IPS-18a (cell line): ENCODE data around the gene MAPK9.

Experiments
- H3K27ac ChIP-seq: one replicate; pipeline ENCODE4 v1.5.1; 2013; ENCODE audit warnings: low read length
- H3K27me3 ChIP-seq: one replicate; pipeline ENCODE4 v1.6.1; 2013; ENCODE audit warnings: mild to moderate bottlenecking, low read length; ENCODE audit not compliant: control insufficient read depth, insufficient read depth
- H3K36me3 ChIP-seq: one replicate; pipeline ENCODE4 v1.6.1; 2013; ENCODE audit warnings: low read depth, low read length; ENCODE audit not compliant: control insufficient read depth
- H3K4me1 ChIP-seq: one replicate; pipeline ENCODE4 v1.6.1; 2013; ENCODE audit warnings: low read depth, low read length; ENCODE audit not compliant: control insufficient read depth
- H3K4me3 ChIP-seq: one replicate; pipeline ENCODE4 v1.5.1; 2013; ENCODE audit warnings: low read length
- H3K9ac ChIP-seq: one replicate; pipeline ENCODE4 v1.6.1; 2013; ENCODE audit warnings: mild to moderate bottlenecking, low read length, moderate library complexity
- H3K9me3 ChIP-seq: one replicate; pipeline ENCODE4 v1.6.1; 2013; ENCODE audit warnings: low read depth, low read length; ENCODE audit not compliant: control insufficient read depth

Gene MAPK9

GRCh38 chr5:180289433-180289832, 2.5 kb downstream of the MAPK9 start:
- peaks cover 6% of the 10 kb centered on the region for H3K4me1 ChIP-seq
- no peak overlapping the region for H3K4me3 ChIP-seq
- no peaks in the 10 kb centered on the region for H3K9me3 ChIP-seq
- H3K27ac ChIP-seq: no peak overlapping the region
- H3K9ac ChIP-seq: no peak overlapping the region
- no peaks in the 10 kb centered on the region for H3K27me3 ChIP-seq
- peaks cover 3% of the 10 kb centered on the region for H3K36me3 ChIP-seq

- Histone ChIP-seq H3K9ac (no peak overlapping the region), H3K4me1 (peaks cover 3% of the 10 kb centered on the region), H3K36me3 (peaks cover 7% of the 10 kb centered on the region), H3K27ac (no peak overlapping the region), H3K27me3 (no peaks in the 10 kb centered on the region), H3K4me3 (no peak overlapping the region), H3K9me3 (no peaks in the 10 kb centered on the region)
These were observed 4.0 kb downstream of the MAPK9 start for GRCh38 chr5:180287868-180288267.

- no peaks in the 10 kb centered on the region for H3K27me3 ChIP-seq
- no peaks in the 10 kb centered on the region for H3K9me3 ChIP-seq
- H3K4me1 ChIP-seq: peaks cover 3% of the 10 kb centered on the region
- H3K36me3 ChIP-seq: peaks cover 7% of the 10 kb centered on the region
- H3K4me3 ChIP-seq: no peak overlapping the region
- H3K27ac ChIP-seq: no peak overlapping the region
- no peak overlapping the region for H3K9ac ChIP-seq
These were observed 4.5 kb downstream of the MAPK9 start for GRCh38 chr5:180287404-180287803.

GRCh38 chr5:180284149-180284548, 7.7 kb downstream of the MAPK9 start:
- Histone ChIP-seq H3K4me3 (no peak overlapping the region), H3K9ac (no peak overlapping the region), H3K36me3 (peaks cover 14% of the 10 kb centered on the region)

GRCh38 chr5:180283026-180283615, 8.8 kb downstream of the MAPK9 start:
- Histone ChIP-seq H3K9ac (no peak overlapping the region), H3K4me3 (no peak overlapping the region), H3K9me3 (no peaks in the 10 kb centered on the region), H3K4me1 (no peaks in the 10 kb centered on the region), H3K36me3 (peaks cover 15% of the 10 kb centered on the region), H3K27me3 (no peaks in the 10 kb centered on the region), H3K27ac (no peak overlapping the region)

More at GRCh38 chr5:180284149-180284548, 7.7 kb downstream of the MAPK9 start:
- Histone ChIP-seq H3K27me3 (no peaks in the 10 kb centered on the region), H3K9me3 (no peaks in the 10 kb centered on the region), H3K27ac (no peak overlapping the region), H3K4me1 (no peaks in the 10 kb centered on the region)

GRCh38 chr5:180282281-180282680, 9.6 kb downstream of the MAPK9 start:
- Histone ChIP-seq H3K4me1 (no peaks in the 10 kb centered on the region), H3K4me3 (no peak overlapping the region), H3K36me3 (peaks cover 19% of the 10 kb centered on the region), H3K9ac (no peak overlapping the region), H3K27me3 (no peaks in the 10 kb centered on the region), H3K9me3 (no peaks in the 10 kb centered on the region), H3K27ac (no peak overlapping the region)

GRCh38 chr5:180281706-180282105, 10.2 kb downstream of the MAPK9 start:
- Histone ChIP-seq H3K4me3 (no peak overlapping the region), H3K36me3 (peaks cover 23% of the 10 kb centered on the region), H3K9ac (no peak overlapping the region), H3K27me3 (no peaks in the 10 kb centered on the region), H3K9me3 (no peaks in the 10 kb centered on the region), H3K27ac (no peak overlapping the region), H3K4me1 (no peaks in the 10 kb centered on the region)

- peaks cover 14% of the 10 kb centered on the region for H3K36me3 ChIP-seq
- no peaks in the 10 kb centered on the region for H3K9me3 ChIP-seq
- H3K9ac ChIP-seq: no peak overlapping the region
- no peak overlapping the region for H3K27ac ChIP-seq
- no peaks in the 10 kb centered on the region for H3K4me1 ChIP-seq
- H3K27me3 ChIP-seq: no peaks in the 10 kb centered on the region
- no peak overlapping the region for H3K4me3 ChIP-seq
These were observed 17.2 kb downstream of the MAPK9 start for GRCh38 chr5:180274695-180275094.

GRCh38 chr5:180271221-180271620, 20.7 kb downstream of the MAPK9 start:
- peaks cover 5% of the 10 kb centered on the region for H3K9me3 ChIP-seq
- peaks cover 15% of the 10 kb centered on the region for H3K36me3 ChIP-seq
- H3K27ac ChIP-seq: no peak overlapping the region
- no peak overlapping the region for H3K9ac ChIP-seq
- no peaks in the 10 kb centered on the region for H3K4me1 ChIP-seq
- H3K27me3 ChIP-seq: no peaks in the 10 kb centered on the region
- no peak overlapping the region for H3K4me3 ChIP-seq

- Histone ChIP-seq H3K27ac (no peak overlapping the region), H3K4me3 (no peak overlapping the region), H3K9me3 (peaks cover 70% of the 10 kb centered on the region), H3K4me1 (no peaks in the 10 kb centered on the region), H3K27me3 (no peaks in the 10 kb centered on the region), H3K36me3 (peaks cover 53% of the 10 kb centered on the region), H3K9ac (no peak overlapping the region)
These were observed 32.6 kb downstream of the MAPK9 start for GRCh38 chr5:180259260-180259611.

GRCh38 chr5:180253036-180253824, 38.7 kb downstream of the MAPK9 start:
- peaks cover 25% of the 10 kb centered on the region for H3K36me3 ChIP-seq
- H3K27me3 ChIP-seq: no peaks in the 10 kb centered on the region
- no peak overlapping the region for H3K27ac ChIP-seq
- no peak overlapping the region for H3K4me3 ChIP-seq
- H3K4me1 ChIP-seq: no peaks in the 10 kb centered on the region
- peaks cover 39% of the 10 kb centered on the region for H3K9me3 ChIP-seq
- H3K9ac ChIP-seq: no peak overlapping the region

- Histone ChIP-seq H3K4me1 (no peaks in the 10 kb centered on the region), H3K27ac (no peak overlapping the region), H3K4me3 (no peak overlapping the region), H3K9me3 (peaks cover 27% of the 10 kb centered on the region), H3K36me3 (peaks cover 23% of the 10 kb centered on the region), H3K9ac (no peak overlapping the region), H3K27me3 (no peaks in the 10 kb centered on the region)
These were observed 40.0 kb downstream of the MAPK9 start for GRCh38 chr5:180251887-180252286.
